GM12878 (cell line): Measurements from ENCODE around the gene TSBP1. TPM values are rescaled to one million over a fixed set of nuclear protein-coding genes. Genes with fewer than 3 reads are reported as not detected.

Experiments used
- ATAC-seq: fragments of 200-7000 bp; cut with Tn5 transposase; 3 replicates; pipeline ENCODE4 v1.9.1; 2020; ENCODE audit warnings: mild to moderate bottlenecking, moderate library complexity
- BruUV-seq: library from RNA; stranded (reverse); fragments of 400-500 nt; replicated peaks from 2 replicates; lab custom pipeline; 2021; lab: Mats Ljungman, UMichigan
- CTCF ChIA-PET: fragments of 300-600 bp; sonication (Branson Sonifier 250); formaldehyde crosslinking; extraction: SDS; loops from one replicate; lab custom pipeline; 2021; ENCODE audit warnings: inconsistent platforms; lab: Yijun Ruan, JAX
- POLR2A ChIA-PET: fragments of 350-600 bp; formaldehyde crosslinking; extraction: SDS; loops from one replicate; lab custom pipeline; 2021; ENCODE audit warnings: inconsistent platforms; lab: Charles Lee
- RAD21 ChIA-PET: fragments of 300-600 bp; sonication (Branson Sonifier 250); formaldehyde crosslinking; loops from one replicate; lab custom pipeline; 2023; ENCODE audit warnings: antibody characterized with exemption; ENCODE audit not compliant: unreplicated experiment; lab: Charles Lee
- SMC1A ChIA-PET: fragments of 300-600 bp; sonication (Branson Sonifier 250); formaldehyde crosslinking; loops from one replicate; lab custom pipeline; 2023; ENCODE audit not compliant: unreplicated experiment, uncharacterized antibody; lab: Charles Lee
- DNase-seq: peaks from one replicate; pipeline ENCODE4 v3.0.0-alpha.2; 2011; ENCODE audit warnings: low read depth, low spot score
- FAIRE-seq: peaks from 3 replicates; lab custom pipeline; 2011; peaks lifted over from hg19 to GRCh38; lab: Jason Lieb, UNC
- H2AFZ ChIP-seq: 2 replicates; pipeline ENCODE4 v1.6.0; 2011; ENCODE audit warnings: low read depth, low read length, control low read depth; ENCODE audit not compliant: control insufficient read depth
- H3K27ac ChIP-seq: 2 replicates; pipeline ENCODE4 v1.5.1; 2011; ENCODE audit warnings: control low read depth; ENCODE audit not compliant: control insufficient read depth, insufficient read depth
- H3K27me3 ChIP-seq, 2 experiments: replicated peaks in 1 of 2; 2 replicates each; pipeline versions ENCODE4 v1.6.0 to v1.6.1; 2011; ENCODE audit warnings: low read length in 1 of 2; ENCODE audit not compliant: control insufficient read depth in 2 of 2, insufficient read depth in 2 of 2
- H3K36me3 ChIP-seq, 2 experiments: 2 replicates each; pipeline ENCODE4 v1.5.1; 2011; ENCODE audit warnings: low read length in 1 of 2; ENCODE audit not compliant: control insufficient read depth in 2 of 2, insufficient read depth in 2 of 2
- H3K4me1 ChIP-seq: 2 replicates; pipeline ENCODE4 v1.6.1; 2011; ENCODE audit warnings: mild to moderate bottlenecking, low read length, moderate library complexity, mixed read lengths; ENCODE audit not compliant: control insufficient read depth, insufficient read depth
- H3K4me2 ChIP-seq: 2 replicates; pipeline ENCODE4 v1.6.0; 2011; ENCODE audit warnings: control low read depth; ENCODE audit not compliant: control insufficient read depth, insufficient read depth
- H3K4me3 ChIP-seq: fragments of 200-600 bp; sonication (generic); 2 replicates; pipeline ENCODE4 v1.5.1; 2016
- H3K79me2 ChIP-seq: 2 replicates; pipeline ENCODE4 v1.6.0; 2011; ENCODE audit warnings: low read length; ENCODE audit not compliant: control insufficient read depth, insufficient read depth
- H3K9ac ChIP-seq: 2 replicates; pipeline ENCODE4 v1.8.0; 2011; ENCODE audit warnings: low read length, control low read depth, mixed read lengths; ENCODE audit not compliant: control insufficient read depth, insufficient read depth
- H3K9me3 ChIP-seq: replicated peaks from 3 replicates; pipeline ENCODE4 v1.5.1; 2011; ENCODE audit warnings: mild to moderate bottlenecking, low read length; ENCODE audit not compliant: control insufficient read depth, insufficient read depth
- H4K20me1 ChIP-seq: 2 replicates; pipeline ENCODE4 v1.6.0; 2011; ENCODE audit not compliant: control insufficient read depth, insufficient read depth
- BCLAF1 ChIP-seq: fragments of 450-650 bp; IDR thresholded peaks from 2 replicates; pipeline ENCODE4 v1.6.1; 2017; ENCODE audit warnings: antibody characterized with exemption, mild to moderate bottlenecking, moderate library complexity
- BHLHE40 ChIP-seq, 2 experiments: fragments of 450-650 bp in 1 of 2; IDR thresholded peaks; 2 replicates each; pipeline ENCODE4 v1.6.1; 2011 to 2017; ENCODE audit warnings: low read depth in 2 of 2, borderline replicate concordance in 1 of 2, improper control_type of control experiment in 1 of 2, low read length in 1 of 2, mild to moderate bottlenecking in 1 of 2
- BMI1 ChIP-seq: fragments of 450-650 bp; IDR thresholded peaks from 2 replicates; pipeline ENCODE4 v1.6.1; 2016; ENCODE audit warnings: mild to moderate bottlenecking, moderate library complexity, borderline replicate concordance
- CUX1 ChIP-seq: IDR thresholded peaks from 2 replicates; pipeline ENCODE4 v1.6.1; 2012; ENCODE audit warnings: improper control_type of control experiment, low read depth, low read length; ENCODE audit not compliant: insufficient replicate concordance
- HDAC2 ChIP-seq: fragments of 200-600 bp; sonication (generic); IDR thresholded peaks from 2 replicates; pipeline ENCODE4 v1.6.1; 2017
- KLF5 ChIP-seq: fragments of 450-650 bp; IDR thresholded peaks from 2 replicates; pipeline ENCODE4 v1.6.1; 2014; ENCODE audit warnings: mild to moderate bottlenecking; ENCODE audit not compliant: partially characterized antibody
- NR2C2 ChIP-seq: IDR thresholded peaks from 2 replicates; pipeline ENCODE4 v1.6.1; 2011; ENCODE audit warnings: borderline replicate concordance, low read depth; ENCODE audit not compliant: control insufficient read depth, insufficient read length
- RBBP5 ChIP-seq: fragments of 200-600 bp; sonication (generic); conservative IDR thresholded peaks from 2 replicates; pipeline ENCODE4 v1.6.1; 2016
- REST ChIP-seq: IDR thresholded peaks from 2 replicates; pipeline ENCODE4 v1.6.1; 2012; ENCODE audit warnings: mild to moderate bottlenecking, low read depth, low read length
- SPI1 ChIP-seq: IDR thresholded peaks from 2 replicates; pipeline ENCODE4 v1.6.1; 2011; ENCODE audit warnings: low read depth, mild to moderate bottlenecking, low read length, moderate library complexity, borderline replicate concordance; ENCODE audit not compliant: insufficient read depth
- WGBS: methylation state at CpG from one replicate; pipeline ENCODE4 v1.1.6; 2016; ENCODE audit warnings: low lambda C conversion rate; ENCODE audit not compliant: insufficient replicate concordance, insufficient coverage; ENCODE audit errors: missing lambda C conversion rate; 5-methylcytosine and 5-hydroxymethylcytosine counted together
- in situ Hi-C: fragments of 300-500 bp; cut with MboI; formaldehyde crosslinking; loops from 9 replicates; pipeline ENCODE4 v1.14.3; 2018; ENCODE audit warnings: mixed read lengths
- intact Hi-C: fragments of 100-400 bp; cut with micrococcal nuclease; formaldehyde crosslinking; loops from one replicate; pipeline ENCODE4 v1.14.2; 2022; ENCODE audit not compliant: unreplicated experiment
- polyA plus RNA-seq, 11 experiments: library from polyadenylated mRNA; depleted of rRNA in 4 of 11; unstranded in 6 of 11; stranded (reverse) in 5 of 11; fragments of >200 nt; fragmentation: Nextera tagmentation in 4 of 11; fragmentation: Illumina TruSeq in 1 of 11; extraction: Ambion mirVana in 4 of 11; extraction: Trizol in 1 of 11; gene quantifications; 1 replicate in 1 of 11; 2 replicates in 10 of 11; pipeline versions ENCODE4 v1.2.1 to v1.2.3, GENCODE V29; 2011 to 2016; ENCODE audit warnings: inconsistent platforms in 2 of 11, missing spikeins in 2 of 11, low read depth in 1 of 11
- total RNA-seq, 4 experiments: library from RNA; depleted of rRNA in 3 of 4; stranded (reverse); fragments of >200 nt in 3 of 4; fragmentation: Illumina TruSeq in 1 of 4; extraction: Trizol in 1 of 4; gene quantifications; 2 replicates each; pipeline versions ENCODE4 v1.2.1 to v1.2.3, GENCODE V29; 2013 to 2021

The TSBP1 gene
- total and polyA plus RNA-seq, 10 of the 15 experiments (the other 5 are each of a cell fraction or from before 2014, with no cell fraction given), result not detected

GRCh38 chr6:32401284-32401963 is 29.7 kb upstream of the TSBP1 start:
- H3K4me3 ChIP-seq, result no peak overlapping the region
- DNase-seq (no peak), FAIRE-seq (no peak), ATAC-seq (no peak)
- 8% methylated on average over 4 of the region's 4 CpGs for WGBS
- intact Hi-C loops (no loop called here), in situ Hi-C loops (no loop called here)
- H3K9ac ChIP-seq, result no peak overlapping the region
- no peak overlapping the region for H3K4me2 ChIP-seq
- peaks cover 8% of the 10 kb centered on the region for H3K4me1 ChIP-seq
- peaks cover 0 to 4% of the 10 kb centered on the region in 2 experiments; a peak in 1 of 4 replicates for H3K27me3 ChIP-seq
- H3K36me3 ChIP-seq, result no peaks in the 10 kb centered on the region
- ChIA-PET POLR2A (interaction anchor here (1.0 kb wide), 1 partner anchor 310 kb away, joined by 3 read pairs; no protein-coding TSS in a partner anchor), RAD21 (interaction anchor here (0.7 to 2.0 kb wide), 5 partner anchors 12 to 384 kb away, joined by 3 to 6 read pairs (median 4); no protein-coding TSS in a partner anchor), SMC1A (interaction anchor here (1.1 to 2.6 kb wide), 7 partner anchors 9 to 467 kb away, joined by 3 to 9 read pairs (median 6); no protein-coding TSS in a partner anchor), CTCF (interaction anchor here (0.8 to 3.3 kb wide), 11 partner anchors 9 to 511 kb away, joined by 3 to 13 read pairs (median 4); no protein-coding TSS in a partner anchor)
- H4K20me1 ChIP-seq, result no peaks in the 10 kb centered on the region
- no peaks in the 10 kb centered on the region for H3K79me2 ChIP-seq
- H3K27ac ChIP-seq, result no peak overlapping the region
- no peak overlapping the region for H2AFZ ChIP-seq
- no TSS peak for BruUV-seq
- H3K9me3 ChIP-seq, result peaks cover 2% of the 10 kb centered on the region; the same call in 1 of the 3 replicates
- TF ChIP-seq BCLAF1 (no peak), SPI1 (no peak), BHLHE40 (IDR thresholded peaks at IDR 0.05; ENCODE audit: borderline replicate concordance in 1 of 2, low read depth in 2 of 2, low read length in 1 of 2) (no peak), REST (no peak), HDAC2 (no peak), NR2C2 (no peak), RBBP5 (no peak), BMI1 (no peak), CUX1 (no peak), KLF5 (no peak)
